Activated CD8-positive, alpha-beta memory T cell treated with anti-CD3 and anti-CD28 coated beads, Interleukin-2, amount 50 U/mL, for 24 hours (primary cell): ENCODE data around the gene CPZ.
"Not testable (repeated sequence)": the region's sequence is repeated elsewhere in the genome, so short reads cannot be mapped to it uniquely, and the experiment has no call there.

Experiments
- DNase-seq: peaks from one replicate; pipeline ENCODE4 v3.0.0-alpha.2; 2020; ENCODE audit errors: extremely low read depth

The CPZ gene

DNA sequence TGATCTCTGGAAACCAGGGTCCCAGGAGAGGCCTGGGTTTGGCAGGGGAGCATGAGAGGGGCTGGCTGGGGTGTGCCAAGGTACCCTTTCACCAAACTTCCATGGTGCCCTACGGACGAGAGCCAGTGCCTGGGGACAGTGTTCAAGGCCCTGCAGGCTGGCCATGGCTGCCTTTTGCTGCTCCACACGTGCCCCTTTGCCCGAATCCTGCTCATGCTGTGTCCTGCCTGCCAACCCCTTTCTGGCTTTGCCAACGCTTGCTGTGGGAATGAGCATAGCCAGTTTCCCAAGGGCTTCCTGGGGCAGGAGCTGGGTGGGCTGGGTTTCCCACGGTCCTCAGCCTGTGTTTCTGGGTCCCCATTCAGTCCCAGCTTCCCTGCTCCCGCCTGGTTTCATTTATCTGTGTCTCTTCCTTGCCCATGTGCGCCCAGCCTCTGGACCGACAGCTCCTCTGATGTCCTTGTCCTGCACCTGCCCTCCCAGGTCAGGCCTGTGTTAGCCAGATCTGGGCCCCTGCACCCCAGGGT, 17.3 kb downstream of the CPZ start:
- no peak for DNase-seq

GRCh38 chr4:8610858-8611616, 18.5 kb downstream of the CPZ start:
- no peak for DNase-seq

GRCh38 chr4:8612646-8613045, 20.1 kb downstream of the CPZ start:
- DNase-seq = no peak

DNA sequence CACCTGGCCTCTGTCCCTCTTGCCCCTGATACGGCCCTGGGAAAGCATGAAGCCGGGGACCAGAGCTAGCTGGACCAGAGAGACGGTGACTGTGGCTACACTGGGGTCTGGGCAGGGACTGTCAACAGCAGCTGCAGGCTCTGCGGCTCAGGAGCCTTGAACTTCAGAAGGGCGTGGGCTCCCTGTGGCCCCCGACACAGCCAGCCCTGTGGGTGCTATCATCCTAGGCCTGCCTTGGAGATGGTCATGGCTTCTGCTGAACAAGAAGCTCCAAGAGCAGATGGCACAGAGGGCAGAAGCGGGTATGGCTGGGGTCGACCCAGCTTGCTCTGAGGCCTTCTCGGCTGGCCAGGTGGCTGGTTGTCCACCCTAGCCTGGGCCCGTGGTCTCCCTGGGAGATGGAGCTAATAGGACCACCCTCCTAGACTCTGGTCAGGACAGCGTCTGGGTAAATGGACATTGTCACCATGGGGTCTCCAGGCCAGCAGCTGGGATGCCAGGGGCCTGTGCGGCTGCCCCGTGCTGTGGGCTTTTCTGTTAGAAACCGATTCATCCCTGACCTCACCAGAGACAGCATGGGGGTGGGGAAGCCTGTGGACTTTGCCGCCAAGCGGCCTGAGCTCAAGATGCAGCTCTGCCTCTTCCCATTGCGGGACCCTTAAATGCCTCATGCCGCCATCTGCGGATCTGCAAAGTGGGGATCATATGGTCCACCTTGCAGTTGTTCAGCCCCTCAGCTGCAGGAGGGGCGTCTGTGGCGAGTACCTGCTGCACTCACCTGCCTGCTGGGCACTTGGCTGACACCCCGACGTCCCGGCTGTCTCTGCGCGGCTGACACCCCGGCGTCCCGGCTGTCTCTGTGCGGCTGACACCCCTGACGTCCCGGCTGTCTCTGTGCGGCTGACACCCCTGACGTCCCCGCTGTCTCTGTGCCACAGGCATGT, 21.1 kb downstream of the CPZ start:
- no peak for DNase-seq

- DNase-seq = no peak
Observed at GRCh38 chr4:8614365-8615193, 22.0 kb downstream of the CPZ start.

- DNase-seq = no peak
Observed at GRCh38 chr4:8615366-8615765, 22.8 kb downstream of the CPZ start.

DNA sequence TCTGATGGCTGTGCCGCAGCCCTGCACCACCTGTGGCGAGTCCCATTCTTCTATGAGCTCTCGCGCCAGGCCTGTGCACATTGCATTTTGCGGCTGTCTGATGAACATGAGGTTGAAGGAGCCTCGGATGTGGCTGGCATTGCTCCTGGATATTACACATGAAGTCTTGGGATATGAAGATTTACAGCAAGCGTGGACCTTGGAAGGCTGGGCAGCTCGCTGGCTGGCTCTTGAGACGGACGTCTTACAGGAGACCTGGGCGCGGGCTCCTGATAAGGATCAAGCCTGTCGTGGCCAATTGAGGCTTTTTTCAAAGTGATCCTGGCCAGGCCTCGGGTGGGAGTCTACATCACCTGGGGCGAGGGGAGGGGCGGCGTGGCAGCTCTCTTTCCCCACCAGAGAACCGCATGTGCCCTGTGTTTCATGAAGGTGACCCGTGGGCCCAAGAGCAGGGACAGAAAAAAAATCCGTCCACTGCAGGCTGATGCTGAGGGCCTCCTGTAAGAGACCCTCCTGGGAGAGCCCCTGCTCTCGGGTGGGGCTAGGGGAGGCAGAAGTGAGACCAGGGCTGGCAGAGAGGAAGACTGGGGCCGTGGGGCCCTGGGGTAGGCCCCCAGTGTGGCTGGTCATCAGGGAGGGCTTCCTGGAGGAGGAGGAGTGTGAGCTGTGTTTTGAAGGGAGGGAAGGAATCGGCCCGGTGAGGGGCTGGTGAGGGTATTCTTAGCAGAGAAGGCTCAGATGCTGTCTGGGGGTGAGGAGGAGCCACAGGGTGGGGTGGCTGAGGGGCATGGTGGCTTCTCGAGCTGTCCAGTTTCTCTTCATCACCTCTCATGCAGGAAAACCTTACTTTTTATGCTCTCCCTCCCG, 23.6 kb downstream of the CPZ start:
- no peak for DNase-seq

GRCh38 chr4:8616831-8617230, 24.3 kb downstream of the CPZ start:
- DNase-seq = no peak

- DNase-seq = no peak
Observed at GRCh38 chr4:8617486-8618040, 25.0 kb downstream of the CPZ start.

DNA sequence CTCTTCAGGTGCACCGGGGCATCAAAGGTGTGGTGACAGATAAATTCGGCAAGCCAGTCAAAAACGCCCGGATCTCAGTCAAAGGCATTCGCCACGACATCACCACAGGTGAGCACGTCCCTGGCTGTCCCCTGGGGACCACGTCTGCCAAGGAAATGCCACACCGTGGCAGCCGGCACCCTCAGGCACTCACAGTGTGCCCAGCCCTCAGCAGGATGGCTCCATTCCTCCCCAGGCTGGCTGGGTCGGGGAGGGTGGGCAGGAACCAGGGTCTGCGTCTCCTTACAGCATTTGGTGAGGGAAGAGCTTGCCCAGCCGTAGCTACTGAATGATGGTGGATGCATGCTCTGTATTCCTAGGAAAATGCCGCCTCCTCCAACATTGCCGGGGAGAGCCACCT, 25.9 kb downstream of the CPZ start:
- DNase-seq = no peak

- no peak for DNase-seq
Observed at GRCh38 chr4:8618961-8619720, 26.6 kb downstream of the CPZ start.

DNA sequence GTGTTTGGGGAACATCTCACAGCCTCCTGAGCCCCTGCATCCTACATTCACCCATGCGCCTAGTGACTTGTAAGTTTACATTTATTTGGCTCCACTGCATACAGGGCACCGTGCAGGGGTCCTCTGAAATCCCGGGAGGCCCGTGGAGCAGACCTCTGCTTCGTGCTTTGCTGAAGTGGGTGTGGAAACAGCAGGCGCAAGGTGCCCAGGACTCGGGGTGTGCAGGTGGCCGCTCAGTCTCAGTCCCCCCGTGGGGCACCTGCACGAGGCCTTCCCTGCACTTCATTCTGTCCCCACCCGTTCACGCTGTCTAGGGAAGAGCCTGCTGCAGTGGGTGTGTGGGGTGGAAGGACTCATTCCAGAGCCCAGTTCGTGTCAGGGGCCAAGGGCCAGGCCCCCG, 28.6 kb downstream of the CPZ start:
- DNase-seq = not testable (repeated sequence)

DNA sequence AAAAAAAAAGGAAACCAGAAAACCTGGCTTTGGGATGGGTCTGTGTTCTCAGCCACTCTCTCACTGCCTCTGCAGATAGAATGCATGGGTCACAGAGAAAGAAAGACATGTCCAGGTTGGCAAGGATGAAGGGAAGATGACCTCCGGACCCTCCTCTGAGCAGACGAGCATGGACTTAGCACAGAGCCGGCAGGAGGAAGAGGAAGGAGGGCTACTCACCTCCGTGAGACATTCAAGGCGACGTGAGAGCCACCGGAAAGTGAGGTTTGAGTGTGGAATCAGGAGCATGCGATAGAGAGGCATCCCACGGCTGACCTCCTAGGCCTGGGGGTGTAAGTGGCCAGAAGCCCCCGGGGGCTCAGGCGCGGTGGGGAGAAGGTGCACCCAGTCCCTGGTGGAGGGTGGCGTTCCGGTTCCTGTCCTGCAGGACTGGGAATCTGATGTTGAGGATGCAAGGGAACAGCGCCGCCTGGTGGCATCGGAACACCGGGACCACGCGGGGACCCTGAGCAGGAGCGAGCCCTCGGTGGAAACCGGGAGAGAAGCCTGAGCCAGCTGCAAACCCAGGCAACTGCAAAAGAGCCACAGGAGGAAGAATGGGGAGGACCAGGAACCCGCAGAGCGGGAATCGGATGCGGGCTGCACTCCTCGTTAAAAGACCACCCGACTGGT, 32.2 kb downstream of the CPZ start:
- DNase-seq = not testable (repeated sequence)

GRCh38 chr4:8630240-8630905, 37.8 kb downstream of the CPZ start:
- not testable (repeated sequence) for DNase-seq

DNA sequence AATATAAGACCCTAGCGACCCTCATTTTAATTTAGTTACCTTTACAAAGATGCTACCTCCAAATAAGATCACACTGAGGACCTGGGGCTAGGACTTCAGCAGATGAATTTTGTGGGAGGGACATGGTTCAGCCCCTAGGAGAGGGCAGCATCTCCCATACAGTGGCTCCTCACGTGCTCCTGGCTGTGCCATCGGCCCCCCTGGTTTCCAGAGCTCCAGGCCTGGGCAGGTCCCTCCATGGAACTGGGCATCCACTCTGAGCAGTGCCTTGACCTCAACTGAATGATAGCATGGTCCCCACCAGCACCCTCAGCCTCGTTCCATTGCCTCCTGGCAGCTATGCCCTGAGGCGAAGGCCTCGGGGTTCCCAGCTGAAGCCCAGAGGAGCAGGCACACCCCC, 39.3 kb downstream of the CPZ start:
- DNase-seq = not testable (repeated sequence)

DNA sequence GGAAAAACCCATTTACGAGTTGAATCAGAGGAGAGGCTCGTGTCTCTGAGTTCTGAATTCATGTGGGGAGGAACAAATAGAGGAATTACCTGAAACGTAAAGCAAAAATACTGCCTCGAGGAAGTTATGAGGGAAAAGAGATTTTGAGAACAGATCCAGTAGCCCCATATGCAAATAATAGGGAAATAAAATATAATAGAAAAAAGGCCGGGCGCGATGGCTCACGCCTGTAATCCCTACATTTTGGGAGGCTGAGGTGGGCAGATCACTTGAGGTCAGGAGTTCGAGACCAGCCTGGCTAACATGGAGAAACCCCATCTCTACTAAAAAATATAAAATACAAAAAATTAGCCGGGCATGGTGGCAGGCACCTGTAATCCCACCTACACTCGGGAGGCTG, 42.2 kb downstream of the CPZ start:
- not testable (repeated sequence) for DNase-seq

DNA sequence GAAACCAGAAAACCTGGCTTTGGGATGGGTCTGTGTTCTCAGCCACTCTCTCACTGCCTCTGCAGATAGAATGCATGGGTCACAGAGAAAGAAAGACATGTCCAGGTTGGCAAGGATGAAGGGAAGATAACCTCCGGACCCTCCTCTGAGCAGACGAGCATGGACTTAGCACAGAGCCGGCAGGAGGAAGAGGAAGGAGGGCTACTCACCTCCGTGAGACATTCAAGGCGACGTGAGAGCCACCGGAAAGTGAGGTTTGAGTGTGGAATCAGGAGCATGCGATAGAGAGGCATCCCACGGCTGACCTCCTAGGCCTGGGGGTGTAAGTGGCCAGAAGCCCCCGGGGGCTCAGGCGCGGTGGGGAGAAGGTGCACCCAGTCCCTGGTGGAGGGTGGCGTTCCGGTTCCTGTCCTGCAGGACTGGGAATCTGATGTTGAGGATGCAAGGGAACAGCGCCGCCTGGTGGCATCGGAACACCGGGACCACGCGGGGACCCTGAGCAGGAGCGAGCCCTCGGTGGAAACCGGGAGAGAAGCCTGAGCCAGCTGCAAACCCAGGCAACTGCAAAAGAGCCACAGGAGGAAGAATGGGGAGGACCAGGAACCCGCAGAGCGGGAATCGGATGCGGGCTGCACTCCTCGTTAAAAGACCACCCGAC, 43.5 kb downstream of the CPZ start:
- DNase-seq = not testable (repeated sequence)

DNA sequence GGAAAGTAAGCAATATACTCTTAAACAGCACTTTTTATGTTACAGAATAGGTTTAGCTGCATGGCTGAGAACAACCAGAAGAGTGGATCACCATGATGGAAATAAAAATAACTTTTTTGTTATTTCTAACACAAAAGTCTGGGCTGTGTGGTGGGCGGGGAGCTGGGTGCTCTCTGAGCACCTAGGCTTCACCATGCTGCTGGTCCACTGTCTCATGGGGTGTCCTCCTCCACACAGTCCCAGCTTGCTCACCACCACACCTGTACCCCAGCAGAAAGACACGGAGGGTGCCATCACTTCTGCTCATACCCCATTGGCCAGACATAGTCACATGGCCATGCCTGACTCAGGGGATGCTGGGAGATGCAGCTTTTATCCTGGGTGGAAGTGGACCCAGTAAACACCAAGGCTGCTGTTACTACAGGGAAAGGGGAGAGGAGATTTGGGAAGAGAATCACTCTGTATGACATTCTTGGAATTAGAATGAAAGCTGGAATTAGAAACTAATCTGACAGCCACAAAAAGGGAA, 45.0 kb downstream of the CPZ start:
- DNase-seq = no peak
